ENCODE data around the gene GGNBP2. TPM values are rescaled to one million over a fixed set of nuclear protein-coding genes. Genes with fewer than 3 reads are reported as not detected.

GGNBP2 gene
- total and polyA plus RNA-seq, 2 donors (not counting 1 experiment from before 2014, with no cell fraction given) = 77.0 to 81.9 TPM

DNA sequence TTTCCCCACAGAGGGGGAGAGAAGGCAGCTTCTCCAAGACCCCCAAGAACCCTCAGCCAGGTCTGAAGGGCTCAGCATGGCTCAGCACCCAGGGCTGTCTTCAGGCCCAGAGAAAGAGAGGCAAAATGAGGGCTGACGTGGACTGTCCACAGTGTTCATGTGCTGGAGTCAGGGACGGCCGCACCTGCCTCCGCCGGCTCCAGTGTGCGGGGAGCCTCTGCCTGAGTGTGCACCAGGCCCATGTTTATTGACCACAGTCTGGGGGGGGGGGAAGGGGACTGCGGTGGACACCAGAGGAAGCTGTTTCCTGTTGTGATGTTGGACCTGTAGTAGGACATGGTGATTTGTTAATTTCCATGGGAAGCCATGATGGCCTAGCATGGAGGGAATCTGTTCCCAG, 63.6 kb downstream of the GGNBP2 start:
- Histone ChIP-seq H2AFZ (ENCODE audit: low read length) (no peak overlapping the region), H3K36me3 (ENCODE audit: control insufficient read depth, insufficient read depth, low read length) (no peaks in the 10 kb centered on the region), H3K4me2 (ENCODE audit: extremely low read depth, insufficient read depth, low read length) (no peak overlapping the region), H3K79me2 (ENCODE audit: control insufficient read depth, insufficient read depth, low read length) (no peaks in the 10 kb centered on the region), H3K27ac (ENCODE audit: insufficient read depth, low read length) (no peak overlapping the region), H3K4me1 (ENCODE audit: control insufficient read depth, extremely low read depth, insufficient read depth, low read length) (peaks cover 6% of the 10 kb centered on the region), H3K9ac (ENCODE audit: insufficient read depth, low read length) (no peak overlapping the region), H3K9me3 (ENCODE audit: control insufficient read depth, insufficient read depth, low read depth, low read length) (no peaks in the 10 kb centered on the region), H4K20me1 (ENCODE audit: control insufficient read depth, extremely low read depth, insufficient read depth, low read length) (no peaks in the 10 kb centered on the region), H3K27me3 (ENCODE audit: control insufficient read depth, insufficient read depth, low read length) (no peaks in the 10 kb centered on the region), H3K4me3 (replicated peaks in 1 of 4; ENCODE audit: control extremely low read depth in 1 of 4, insufficient read depth in 1 of 4, low read depth in 3 of 4, low read length in 4 of 4) (no peak overlapping the region)
- DNase-seq (ENCODE audit: low read depth in 2 of 2) = no peak
- TF ChIP-seq, protein P1, sequence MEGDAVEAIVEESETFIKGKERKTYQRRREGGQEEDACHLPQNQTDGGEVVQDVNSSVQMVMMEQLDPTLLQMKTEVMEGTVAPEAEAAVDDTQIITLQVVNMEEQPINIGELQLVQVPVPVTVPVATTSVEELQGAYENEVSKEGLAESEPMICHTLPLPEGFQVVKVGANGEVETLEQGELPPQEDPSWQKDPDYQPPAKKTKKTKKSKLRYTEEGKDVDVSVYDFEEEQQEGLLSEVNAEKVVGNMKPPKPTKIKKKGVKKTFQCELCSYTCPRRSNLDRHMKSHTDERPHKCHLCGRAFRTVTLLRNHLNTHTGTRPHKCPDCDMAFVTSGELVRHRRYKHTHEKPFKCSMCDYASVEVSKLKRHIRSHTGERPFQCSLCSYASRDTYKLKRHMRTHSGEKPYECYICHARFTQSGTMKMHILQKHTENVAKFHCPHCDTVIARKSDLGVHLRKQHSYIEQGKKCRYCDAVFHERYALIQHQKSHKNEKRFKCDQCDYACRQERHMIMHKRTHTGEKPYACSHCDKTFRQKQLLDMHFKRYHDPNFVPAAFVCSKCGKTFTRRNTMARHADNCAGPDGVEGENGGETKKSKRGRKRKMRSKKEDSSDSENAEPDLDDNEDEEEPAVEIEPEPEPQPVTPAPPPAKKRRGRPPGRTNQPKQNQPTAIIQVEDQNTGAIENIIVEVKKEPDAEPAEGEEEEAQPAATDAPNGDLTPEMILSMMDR (conservative IDR thresholded peaks at IDR 0.05 in 1 of 2, IDR thresholded peaks at IDR 0.05 in 1 of 2; ENCODE audit: low read depth in 1 of 2, low read length in 2 of 2) = no peak
- no peak for TF ChIP-seq EZH2 (IDR thresholded peaks at IDR 0.05; ENCODE audit: low read length, missing control alignments)

GRCh38 chr17:36608794-36609497, 64.2 kb downstream of the GGNBP2 start:
- Histone ChIP-seq H3K4me1 (ENCODE audit: control insufficient read depth, extremely low read depth, insufficient read depth, low read length) (peaks cover 6% of the 10 kb centered on the region), H3K36me3 (ENCODE audit: control insufficient read depth, insufficient read depth, low read length) (no peaks in the 10 kb centered on the region), H3K9me3 (ENCODE audit: control insufficient read depth, insufficient read depth, low read depth, low read length) (no peaks in the 10 kb centered on the region), H3K4me2 (ENCODE audit: extremely low read depth, insufficient read depth, low read length) (peak overlapping the region; percentile 15), H3K79me2 (ENCODE audit: control insufficient read depth, insufficient read depth, low read length) (no peaks in the 10 kb centered on the region), H3K4me3 (replicated peaks in 1 of 4; ENCODE audit: control extremely low read depth in 1 of 4, insufficient read depth in 1 of 4, low read depth in 3 of 4, low read length in 4 of 4) (no peak overlapping the region), H3K9ac (ENCODE audit: insufficient read depth, low read length) (no peak overlapping the region), H2AFZ (ENCODE audit: low read length) (no peak overlapping the region), H4K20me1 (ENCODE audit: control insufficient read depth, extremely low read depth, insufficient read depth, low read length) (no peaks in the 10 kb centered on the region), H3K27me3 (ENCODE audit: control insufficient read depth, insufficient read depth, low read length) (no peaks in the 10 kb centered on the region), H3K27ac (ENCODE audit: insufficient read depth, low read length) (no peak overlapping the region)
- DNase-seq (ENCODE audit: low read depth in 2 of 2) = peak; percentile 62 to 72
- TF ChIP-seq, protein P1 (conservative IDR thresholded peaks at IDR 0.05 in 1 of 2, IDR thresholded peaks at IDR 0.05 in 1 of 2; ENCODE audit: low read depth in 1 of 2, low read length in 2 of 2) = peak; percentile 49 to 58
- no peak for TF ChIP-seq EZH2 (IDR thresholded peaks at IDR 0.05; ENCODE audit: low read length, missing control alignments)

DNA sequence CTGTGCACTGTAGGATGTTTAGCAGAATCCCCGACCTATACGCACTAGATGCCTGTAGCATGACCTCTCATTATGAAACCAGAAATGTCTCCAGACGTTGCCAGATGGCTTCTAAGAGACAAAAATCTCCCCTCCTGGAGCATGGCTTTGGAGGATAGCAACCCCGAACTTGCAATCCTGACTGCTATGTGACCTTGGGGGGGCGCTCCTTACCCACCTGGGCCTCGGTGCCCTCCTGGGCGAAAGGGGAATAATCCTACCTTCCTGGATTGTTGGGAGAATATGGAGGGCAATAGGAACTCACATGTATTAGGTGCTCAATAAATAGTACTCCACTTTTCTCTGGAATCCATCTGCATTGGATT, 64.8 kb downstream of the GGNBP2 start:
- no peak overlapping the region for H3K4me2 ChIP-seq (ENCODE audit: extremely low read depth, insufficient read depth, low read length)
- TF ChIP-seq, protein P1 (conservative IDR thresholded peaks at IDR 0.05 in 1 of 2, IDR thresholded peaks at IDR 0.05 in 1 of 2; ENCODE audit: low read depth in 1 of 2, low read length in 2 of 2) = no peak
- TF ChIP-seq EZH2 (IDR thresholded peaks at IDR 0.05; ENCODE audit: low read length, missing control alignments) = no peak
- H4K20me1 ChIP-seq (ENCODE audit: control insufficient read depth, extremely low read depth, insufficient read depth, low read length) = no peaks in the 10 kb centered on the region
- no peaks in the 10 kb centered on the region for H3K79me2 ChIP-seq (ENCODE audit: control insufficient read depth, insufficient read depth, low read length)
- H3K27ac ChIP-seq (ENCODE audit: insufficient read depth, low read length) = no peak overlapping the region
- H3K4me3 ChIP-seq (replicated peaks in 1 of 4; ENCODE audit: control extremely low read depth in 1 of 4, insufficient read depth in 1 of 4, low read depth in 3 of 4, low read length in 4 of 4) = no peak overlapping the region
- H3K9me3 ChIP-seq (ENCODE audit: control insufficient read depth, insufficient read depth, low read depth, low read length) = no peaks in the 10 kb centered on the region
- H3K27me3 ChIP-seq (ENCODE audit: control insufficient read depth, insufficient read depth, low read length) = no peaks in the 10 kb centered on the region
- no peak overlapping the region for H2AFZ ChIP-seq (ENCODE audit: low read length)
- H3K36me3 ChIP-seq (ENCODE audit: control insufficient read depth, insufficient read depth, low read length) = no peaks in the 10 kb centered on the region
- peaks cover 4% of the 10 kb centered on the region for H3K4me1 ChIP-seq (ENCODE audit: control insufficient read depth, extremely low read depth, insufficient read depth, low read length)
- DNase-seq (ENCODE audit: low read depth in 2 of 2) = no peak
- H3K9ac ChIP-seq (ENCODE audit: insufficient read depth, low read length) = no peak overlapping the region

Measured in fibroblast of lung (primary cell).